ENCODE measurements around the gene SULT2B1.
"Not testable (repeated sequence)": the region's sequence is repeated elsewhere in the genome, so short reads cannot be mapped to it uniquely, and the experiment has no call there.

GRCh38 chr19:48519426-48519825 is 32.5 kb upstream of the SULT2B1 start:
- TF ChIP-seq POLR2AphosphoS5 (IDR thresholded peaks at IDR 0.05); CTCF (IDR thresholded peaks at IDR 0.05; ENCODE audit: poor library complexity, severe bottlenecking); EZH2 (IDR thresholded peaks at IDR 0.05; ENCODE audit: borderline replicate concordance, insufficient read depth, low read length, poor library complexity, severe bottlenecking); SMC3 (conservative IDR thresholded peaks at IDR 0.05; ENCODE audit: poor library complexity); TAF1 (IDR thresholded peaks at IDR 0.05; ENCODE audit: low read depth); REST (IDR thresholded peaks at IDR 0.05; ENCODE audit: borderline replicate concordance); MXI1 (conservative IDR thresholded peaks at IDR 0.05; ENCODE audit: poor library complexity, severe bottlenecking): not testable (repeated sequence)

Measured in neural cell (in vitro differentiated cells).